Activated CD8-positive, alpha-beta memory T cell treated with anti-CD3 and anti-CD28 coated beads, Interleukin-2, amount 10 ng/mL, durations not matched to agents 7 days and 5 days (primary cell): Measurements from ENCODE around the gene PODNL1. TPM values are rescaled to one million over a fixed set of nuclear protein-coding genes. Genes with fewer than 3 reads are reported as not detected.
A peak's percentile ranks its signal among the peaks of the same experiment; 100 is the strongest.
"Not testable (repeated sequence)": the region's sequence is repeated elsewhere in the genome, so short reads cannot be mapped to it uniquely, and the experiment has no call there.

ENCODE experiments used
- ATAC-seq: fragments of 150-1000 bp; cut with Tn5 transposase; one replicate; pipeline ENCODE4 v1.10.0; 2021; ENCODE audit warnings: moderate library complexity
- CTCF ChIA-PET: fragments of 350-600 bp; sonication (Branson Sonifier 250); formaldehyde crosslinking; loops from one replicate; lab custom pipeline; 2021; ENCODE audit warnings: antibody characterized with exemption; lab: Charles Lee
- DNase-seq: peaks from one replicate; pipeline ENCODE4 v3.0.0-alpha.2; 2020
- H3K27ac Mint-ChIP-seq: one replicate; pipeline ENCODE4 v1.8.0; 2021; ENCODE audit warnings: mild to moderate bottlenecking, mixed read lengths
- H3K27me3 Mint-ChIP-seq: one replicate; pipeline ENCODE4 v1.8.0; 2021; ENCODE audit warnings: mixed read lengths
- H3K36me3 Mint-ChIP-seq: one replicate; pipeline ENCODE4 v1.8.0; 2021; ENCODE audit warnings: mild to moderate bottlenecking, mixed read lengths
- H3K4me1 Mint-ChIP-seq: one replicate; pipeline ENCODE4 v1.8.0; 2021; ENCODE audit warnings: mixed read lengths
- H3K4me3 Mint-ChIP-seq: one replicate; pipeline ENCODE4 v1.8.0; 2021; ENCODE audit warnings: mild to moderate bottlenecking, moderate library complexity, mixed read lengths
- H3K9me3 Mint-ChIP-seq: one replicate; pipeline ENCODE4 v1.8.0; 2022; ENCODE audit warnings: low read depth, mixed read lengths
- total RNA-seq, 2 experiments: library from RNA; stranded (reverse); gene quantifications; one replicate each; pipeline ENCODE4 v1.2.3, GENCODE V29; 2021

PODNL1 gene
- total RNA-seq, 2 experiments from 2014 or later, result 0.29 to 0.47 TPM

GRCh38 chr19:13981021-13981420 is 42.8 kb upstream of the PODNL1 start:
- no peaks in the 10 kb centered on the region for H3K27me3 Mint-ChIP-seq
- peaks cover 57% of the 10 kb centered on the region for H3K4me1 Mint-ChIP-seq
- no peak for ATAC-seq
- no peak overlapping the region for H3K4me3 Mint-ChIP-seq
- H3K9me3 Mint-ChIP-seq, result no peaks in the 10 kb centered on the region
- no peak for DNase-seq
- peak overlapping the region; percentile 82 for H3K27ac Mint-ChIP-seq
- peaks cover 2% of the 10 kb centered on the region for H3K36me3 Mint-ChIP-seq
- CTCF ChIA-PET, result interaction anchor here (0.9 to 1.7 kb wide), 7 partner anchors 12 to 119 kb away, joined by 3 to 9 read pairs (median 4); partner anchors contain the start of genes DCAF15 and IL27RA

- Mint-ChIP-seq H3K36me3 (peaks cover 2% of the 10 kb centered on the region), H3K9me3 (no peaks in the 10 kb centered on the region), H3K27ac (no peak overlapping the region), H3K4me1 (peaks cover 51% of the 10 kb centered on the region), H3K4me3 (no peak overlapping the region), H3K27me3 (no peaks in the 10 kb centered on the region)
- CTCF ChIA-PET, result interaction anchor here (1.4 to 1.7 kb wide), 2 partner anchors 13 to 51 kb away, joined by 3 to 9 read pairs; partner anchors contain the start of gene IL27RA
- DNase-seq, result no peak
- no peak for ATAC-seq
Measured at GRCh38 chr19:13980340-13980739, 42.1 kb upstream of the PODNL1 start.

- peaks cover 2% of the 10 kb centered on the region for H3K36me3 Mint-ChIP-seq
- CTCF ChIA-PET, result interaction anchor here (1.0 to 2.1 kb wide), 3 partner anchors 52 to 99 kb away, joined by 3 to 18 read pairs (median 4); partner anchors contain the start of gene IL27RA
- H3K27ac Mint-ChIP-seq, result peak overlapping the region; percentile 32
- no peaks in the 10 kb centered on the region for H3K27me3 Mint-ChIP-seq
- H3K9me3 Mint-ChIP-seq, result no peaks in the 10 kb centered on the region
- DNase-seq (no peak), ATAC-seq (no peak)
- H3K4me3 Mint-ChIP-seq, result no peak overlapping the region
- H3K4me1 Mint-ChIP-seq, result peaks cover 45% of the 10 kb centered on the region
Measured at GRCh38 chr19:13979686-13980085, 41.5 kb upstream of the PODNL1 start.

GRCh38 chr19:13979244-13979615 is 41.0 kb upstream of the PODNL1 start:
- DNase-seq, result no peak
- ATAC-seq, result peak; percentile 9
- H3K4me1 Mint-ChIP-seq, result peaks cover 47% of the 10 kb centered on the region
- no peaks in the 10 kb centered on the region for H3K27me3 Mint-ChIP-seq
- H3K27ac Mint-ChIP-seq, result peak overlapping the region; percentile 32
- H3K9me3 Mint-ChIP-seq, result no peaks in the 10 kb centered on the region
- no peak overlapping the region for H3K4me3 Mint-ChIP-seq
- H3K36me3 Mint-ChIP-seq, result peaks cover 2% of the 10 kb centered on the region
- CTCF ChIA-PET, result interaction anchor here (1.0 to 2.2 kb wide), 6 partner anchors 9 to 99 kb away, joined by 3 to 18 read pairs (median 4); partner anchors contain the start of genes DCAF15 and IL27RA

GRCh38 chr19:13978351-13979243 is 40.4 kb upstream of the PODNL1 start:
- Mint-ChIP-seq H3K36me3 (peaks cover 2% of the 10 kb centered on the region), H3K4me3 (no peak overlapping the region), H3K27ac (no peak overlapping the region), H3K27me3 (no peaks in the 10 kb centered on the region), H3K9me3 (no peaks in the 10 kb centered on the region), H3K4me1 (peaks cover 48% of the 10 kb centered on the region)
- CTCF ChIA-PET, result interaction anchor here (0.8 to 2.2 kb wide), 12 partner anchors 10 to 158 kb away, joined by 3 to 18 read pairs (median 3); partner anchors contain the start of genes ASF1B, DCAF15 and IL27RA
- ATAC-seq, result peak; percentile 32
- DNase-seq, result peak; percentile 50

- Mint-ChIP-seq H3K4me1 (peaks cover 42% of the 10 kb centered on the region), H3K9me3 (no peaks in the 10 kb centered on the region), H3K4me3 (no peak overlapping the region), H3K27me3 (no peaks in the 10 kb centered on the region), H3K36me3 (peaks cover 2% of the 10 kb centered on the region), H3K27ac (no peak overlapping the region)
- DNase-seq, result no peak
- CTCF ChIA-PET, result interaction anchor here (0.8 to 2.2 kb wide), 12 partner anchors 9 to 159 kb away, joined by 3 to 18 read pairs (median 3); partner anchors contain the start of genes ASF1B, DCAF15 and IL27RA
- no peak for ATAC-seq
Measured at GRCh38 chr19:13977803-13978202, 39.6 kb upstream of the PODNL1 start.

GRCh38 chr19:13976446-13976845 is 38.2 kb upstream of the PODNL1 start:
- ATAC-seq (no peak), DNase-seq (no peak)
- no peaks in the 10 kb centered on the region for H3K9me3 Mint-ChIP-seq
- no peaks in the 10 kb centered on the region for H3K27me3 Mint-ChIP-seq
- no peak overlapping the region for H3K4me3 Mint-ChIP-seq
- H3K36me3 Mint-ChIP-seq, result peaks cover 2% of the 10 kb centered on the region
- CTCF ChIA-PET, result interaction anchor here (1.4 kb wide), 1 partner anchor 83 kb away, joined by 4 read pairs; no protein-coding TSS in a partner anchor
- H3K27ac Mint-ChIP-seq, result no peak overlapping the region
- H3K4me1 Mint-ChIP-seq, result peaks cover 29% of the 10 kb centered on the region

GRCh38 chr19:13975870-13976269 is 37.7 kb upstream of the PODNL1 start:
- H3K9me3 Mint-ChIP-seq, result no peaks in the 10 kb centered on the region
- CTCF ChIA-PET, result no interaction called here
- H3K27me3 Mint-ChIP-seq, result no peaks in the 10 kb centered on the region
- peaks cover 2% of the 10 kb centered on the region for H3K36me3 Mint-ChIP-seq
- no peak for ATAC-seq
- no peak for DNase-seq
- peaks cover 23% of the 10 kb centered on the region for H3K4me1 Mint-ChIP-seq
- H3K4me3 Mint-ChIP-seq, result no peak overlapping the region
- H3K27ac Mint-ChIP-seq, result no peak overlapping the region

- CTCF ChIA-PET, result no interaction called here
- peak; percentile 42 for ATAC-seq
- no peak for DNase-seq
- H3K27ac Mint-ChIP-seq, result no peak overlapping the region
- peaks cover 3% of the 10 kb centered on the region for H3K36me3 Mint-ChIP-seq
- no peaks in the 10 kb centered on the region for H3K27me3 Mint-ChIP-seq
- H3K4me3 Mint-ChIP-seq, result no peak overlapping the region
- no peaks in the 10 kb centered on the region for H3K9me3 Mint-ChIP-seq
- peaks cover 8% of the 10 kb centered on the region for H3K4me1 Mint-ChIP-seq
Measured at GRCh38 chr19:13974073-13974472, 35.9 kb upstream of the PODNL1 start.

GRCh38 chr19:13973479-13973878 is 35.3 kb upstream of the PODNL1 start:
- H3K36me3 Mint-ChIP-seq, H3K27ac Mint-ChIP-seq, DNase-seq, H3K4me3 Mint-ChIP-seq, H3K27me3 Mint-ChIP-seq, H3K4me1 Mint-ChIP-seq, ATAC-seq, H3K9me3 Mint-ChIP-seq: not testable (repeated sequence)
- CTCF ChIA-PET, result interaction anchor here (1.1 kb wide), 1 partner anchor 58 kb away, joined by 3 read pairs; the partner anchor contains the start of gene IL27RA

GRCh38 chr19:13972368-13973155 is 34.3 kb upstream of the PODNL1 start:
- ATAC-seq (no peak), DNase-seq (no peak)
- peaks cover 4% of the 10 kb centered on the region for H3K36me3 Mint-ChIP-seq
- no peak overlapping the region for H3K27ac Mint-ChIP-seq
- H3K4me1 Mint-ChIP-seq, result peaks cover 8% of the 10 kb centered on the region
- H3K27me3 Mint-ChIP-seq, result no peaks in the 10 kb centered on the region
- no peak overlapping the region for H3K4me3 Mint-ChIP-seq
- CTCF ChIA-PET, result interaction anchor here (1.0 to 1.1 kb wide), 2 partner anchors 16 to 59 kb away, joined by 3 read pairs; partner anchors contain the start of gene IL27RA
- no peaks in the 10 kb centered on the region for H3K9me3 Mint-ChIP-seq

- DNase-seq, H3K9me3 Mint-ChIP-seq, H3K4me3 Mint-ChIP-seq, H3K36me3 Mint-ChIP-seq, H3K4me1 Mint-ChIP-seq, ATAC-seq, CTCF ChIA-PET, H3K27me3 Mint-ChIP-seq, H3K27ac Mint-ChIP-seq: not testable (repeated sequence)
Measured at GRCh38 chr19:13971868-13972267, 33.7 kb upstream of the PODNL1 start.

- Mint-ChIP-seq H3K27me3 (no peaks in the 10 kb centered on the region), H3K4me1 (peaks cover 8% of the 10 kb centered on the region), H3K27ac (no peak overlapping the region), H3K9me3 (no peaks in the 10 kb centered on the region), H3K36me3 (peaks cover 2% of the 10 kb centered on the region), H3K4me3 (no peak overlapping the region)
- ATAC-seq, result no peak
- CTCF ChIA-PET, result interaction anchor here (0.5 to 1.6 kb wide), 2 partner anchors 8 to 15 kb away, joined by 3 to 4 read pairs; no protein-coding TSS in a partner anchor
- no peak for DNase-seq
Measured at GRCh38 chr19:13969897-13970296, 31.7 kb upstream of the PODNL1 start.
